8988T (cell line): ENCODE results near the gene IQGAP3.

Experiments used
- DNase-seq: peaks from one replicate; pipeline ENCODE4 v3.0.0; 2011

The IQGAP3 gene

DNA sequence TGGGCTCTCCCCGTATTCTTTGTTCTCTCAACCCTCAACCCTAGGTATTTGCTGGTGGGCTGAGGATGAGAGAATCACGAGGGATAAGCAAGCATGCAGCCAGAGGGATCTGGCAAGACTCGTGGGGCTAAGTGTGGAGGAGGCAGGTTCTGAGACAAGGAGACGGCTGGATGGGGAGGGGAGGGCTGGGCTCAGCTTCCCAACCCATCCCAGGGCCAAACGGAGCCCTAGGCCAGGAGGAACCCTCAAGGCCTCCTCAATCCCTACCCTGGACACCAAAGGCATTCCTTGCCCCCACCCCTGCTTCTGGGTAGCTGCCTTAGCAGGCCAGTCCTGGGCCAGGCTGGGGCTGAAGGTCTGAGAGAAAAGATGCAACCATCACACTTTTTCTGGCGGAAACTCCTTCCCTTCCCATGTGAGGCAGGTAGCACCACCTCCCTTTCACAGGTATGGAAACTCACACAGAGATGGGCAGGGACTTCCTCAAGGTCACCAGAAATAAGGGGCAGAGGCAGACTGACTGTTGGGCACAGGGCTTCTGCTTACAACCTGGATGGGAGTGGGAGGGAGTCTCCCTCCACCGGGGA, 78.0 kb downstream of the IQGAP3 start:
- DNase-seq: no peak

DNA sequence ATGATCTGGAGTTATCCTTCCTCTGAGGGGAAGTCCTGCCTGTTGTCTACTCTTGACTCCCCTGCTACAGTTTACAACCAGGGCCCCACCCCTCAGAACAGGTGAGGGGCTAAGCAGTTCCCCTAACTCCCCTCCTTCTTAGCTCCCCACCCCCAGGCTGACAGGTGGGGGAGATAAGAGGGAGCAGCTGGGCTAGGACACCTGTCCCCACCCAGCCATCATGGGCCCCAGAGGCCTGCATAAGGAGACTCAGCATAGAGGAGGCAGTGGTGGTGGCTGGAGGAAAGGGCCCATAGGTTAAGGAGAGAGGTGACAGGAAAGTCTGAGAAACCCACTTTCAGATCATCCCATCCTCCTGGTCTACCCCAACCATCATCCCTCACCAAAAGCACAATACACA, 78.6 kb downstream of the IQGAP3 start:
- DNase-seq: no peak

DNA sequence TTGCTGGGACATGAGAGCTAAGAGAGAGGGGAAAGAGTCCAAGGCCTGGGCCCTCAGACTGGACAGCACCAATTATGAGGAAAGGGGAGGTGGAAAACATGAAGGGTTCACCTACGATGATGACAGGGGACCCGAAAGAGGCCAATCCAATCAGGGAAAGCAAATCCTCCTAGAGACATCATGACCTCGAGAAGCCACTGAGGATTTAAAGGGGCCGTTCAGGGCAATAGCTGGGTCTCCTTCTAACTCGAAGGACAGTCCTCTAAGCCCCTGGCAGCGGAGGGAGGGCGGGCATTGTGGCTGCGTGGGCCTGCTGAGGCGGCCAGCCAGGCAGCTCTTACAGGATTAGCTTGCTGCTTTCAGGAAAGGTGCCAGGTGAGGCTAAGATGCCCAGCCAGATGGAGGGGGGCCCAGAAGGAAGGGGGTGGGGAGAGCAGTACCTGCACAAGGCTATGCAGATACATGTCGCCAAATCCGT, 79.2 kb downstream of the IQGAP3 start:
- no peak for DNase-seq

DNA sequence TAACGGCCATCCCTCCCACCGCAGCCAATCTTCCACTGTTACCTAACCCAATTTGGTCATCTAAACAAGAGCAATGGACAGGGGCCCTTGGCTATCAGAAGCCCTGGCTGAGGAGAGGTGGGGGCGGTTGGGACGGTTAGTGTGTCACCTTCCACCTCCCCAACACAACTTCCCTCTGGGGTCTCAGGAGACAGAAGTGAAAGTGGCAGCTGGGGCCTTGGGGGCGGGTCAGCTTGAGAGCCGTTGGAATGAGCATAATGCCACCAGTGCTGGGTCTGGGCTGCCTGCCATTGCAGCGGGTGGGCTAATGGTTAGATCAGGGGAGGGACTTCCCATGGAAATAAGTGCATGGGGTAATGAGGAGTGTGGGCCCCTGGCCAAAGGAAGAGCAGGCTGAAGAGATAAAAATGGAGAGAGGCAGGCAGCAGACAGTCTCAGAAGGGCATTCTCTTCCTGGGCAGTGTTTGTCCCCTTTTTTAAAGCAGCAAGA, 79.7 kb downstream of the IQGAP3 start:
- no peak for DNase-seq

DNA sequence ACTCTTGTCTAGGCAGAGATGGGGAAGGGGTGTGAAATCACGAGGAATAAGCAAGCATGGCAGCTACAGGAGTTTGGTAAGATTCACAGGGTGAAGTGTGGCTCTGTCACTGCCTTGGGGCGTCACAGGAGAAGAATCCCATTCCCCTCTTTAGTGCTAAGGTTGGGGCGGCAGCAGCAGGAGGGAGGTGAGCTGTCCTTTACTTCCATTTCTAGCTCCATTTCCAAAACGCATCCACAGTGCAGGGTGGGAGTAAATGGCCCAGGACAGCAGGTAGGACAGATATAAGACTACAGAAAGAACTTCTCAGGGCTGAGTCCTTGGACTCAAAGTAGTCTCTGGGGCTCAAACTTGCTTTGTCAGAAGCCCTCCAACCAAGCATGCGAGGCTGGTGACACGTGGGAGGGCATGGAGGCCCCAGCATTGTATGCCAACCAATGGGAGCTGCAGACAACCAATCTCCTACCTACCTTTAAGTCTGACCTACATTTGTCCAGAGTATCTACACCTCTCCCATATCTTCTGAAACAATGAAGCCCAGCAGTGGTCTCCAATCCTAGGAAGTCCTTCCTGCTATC, 80.3 kb downstream of the IQGAP3 start:
- no peak for DNase-seq

DNA sequence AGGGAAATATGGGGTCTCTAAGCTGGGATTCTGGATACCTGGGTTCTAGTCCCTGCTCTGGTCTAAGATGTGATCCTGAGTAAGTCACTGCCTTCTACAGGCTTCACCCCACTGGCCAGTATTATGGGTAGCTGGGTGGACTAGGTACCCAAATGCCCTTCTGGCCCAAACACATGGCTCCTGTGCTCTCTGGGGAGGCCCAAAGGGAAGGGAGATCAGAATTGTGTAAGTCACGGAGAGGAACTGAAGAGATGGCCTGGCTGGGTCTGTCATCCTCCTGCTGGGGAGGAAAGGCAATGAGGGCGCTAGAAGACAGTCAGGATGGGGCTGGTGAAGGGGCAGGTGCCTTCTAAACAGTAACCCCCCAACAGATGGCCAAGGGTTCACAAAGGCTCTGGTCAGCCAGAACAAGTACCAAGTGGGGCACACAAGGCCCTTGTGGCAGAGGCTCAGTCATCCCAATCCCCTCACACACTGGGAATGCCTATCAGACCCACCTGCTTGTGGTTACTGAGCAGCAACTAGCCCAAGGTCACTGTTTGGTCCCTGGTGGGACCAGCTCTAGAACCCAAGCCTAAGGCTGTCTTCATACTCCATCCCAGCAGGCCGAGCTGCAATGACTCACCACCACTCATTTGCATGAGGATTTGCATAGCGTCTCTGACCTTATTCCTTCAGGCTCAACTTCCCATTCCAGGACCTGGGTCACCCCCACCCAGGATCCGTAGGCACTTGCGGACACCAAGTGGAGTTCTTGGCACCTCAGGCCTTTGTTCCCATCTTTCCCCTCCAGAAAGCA, 81.0 kb downstream of the IQGAP3 start:
- no peak for DNase-seq

DNA sequence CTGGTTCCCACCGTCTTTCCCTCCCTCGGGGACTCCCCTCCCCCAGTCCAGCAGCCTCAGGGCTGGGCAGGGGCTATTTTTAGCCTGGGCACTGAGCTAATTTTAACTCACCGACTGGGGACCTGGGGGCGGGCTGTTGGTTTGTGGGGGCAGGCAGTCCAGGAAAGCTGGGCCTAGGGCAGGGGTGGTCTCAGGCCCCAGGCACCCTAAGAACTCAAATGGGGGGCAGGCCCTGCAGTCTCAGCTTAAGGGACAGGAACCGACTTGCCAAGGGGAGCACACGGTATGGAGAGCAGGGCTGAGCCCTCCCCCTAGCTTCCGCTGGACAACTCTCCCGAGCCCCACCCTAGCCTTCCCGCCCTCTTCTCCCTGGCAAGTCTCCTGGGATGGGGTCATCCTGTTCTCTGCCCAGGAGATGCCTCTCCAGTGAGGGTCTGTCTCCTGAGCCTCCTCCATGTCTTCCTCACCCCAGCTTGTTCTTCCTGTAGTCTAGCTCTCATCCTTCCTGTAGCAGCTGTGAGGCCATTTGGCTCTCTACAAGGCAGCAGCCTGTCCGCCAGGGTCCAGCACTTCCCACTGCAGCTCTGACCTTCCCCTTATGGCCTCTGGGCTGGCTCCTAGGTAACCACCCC, 81.8 kb downstream of the IQGAP3 start:
- DNase-seq: no peak

DNA sequence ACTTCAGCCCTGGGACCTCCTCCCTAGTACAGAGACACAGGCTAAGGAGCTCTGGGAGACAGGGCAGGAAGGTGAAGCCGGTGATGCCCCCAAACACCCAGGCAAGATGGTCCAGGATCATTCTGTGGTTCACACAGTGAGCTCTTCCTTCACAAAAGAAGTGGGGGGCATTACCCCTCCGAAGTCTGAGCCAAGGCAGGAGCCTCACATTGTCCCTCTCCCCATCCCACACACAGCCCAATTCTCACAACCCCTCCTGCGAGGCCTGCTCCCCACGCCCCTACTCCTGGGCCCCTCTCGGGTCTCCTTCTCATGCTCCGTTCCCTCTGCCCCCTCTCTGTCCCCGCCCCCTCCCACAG, 82.5 kb downstream of the IQGAP3 start:
- DNase-seq: no peak

DNA sequence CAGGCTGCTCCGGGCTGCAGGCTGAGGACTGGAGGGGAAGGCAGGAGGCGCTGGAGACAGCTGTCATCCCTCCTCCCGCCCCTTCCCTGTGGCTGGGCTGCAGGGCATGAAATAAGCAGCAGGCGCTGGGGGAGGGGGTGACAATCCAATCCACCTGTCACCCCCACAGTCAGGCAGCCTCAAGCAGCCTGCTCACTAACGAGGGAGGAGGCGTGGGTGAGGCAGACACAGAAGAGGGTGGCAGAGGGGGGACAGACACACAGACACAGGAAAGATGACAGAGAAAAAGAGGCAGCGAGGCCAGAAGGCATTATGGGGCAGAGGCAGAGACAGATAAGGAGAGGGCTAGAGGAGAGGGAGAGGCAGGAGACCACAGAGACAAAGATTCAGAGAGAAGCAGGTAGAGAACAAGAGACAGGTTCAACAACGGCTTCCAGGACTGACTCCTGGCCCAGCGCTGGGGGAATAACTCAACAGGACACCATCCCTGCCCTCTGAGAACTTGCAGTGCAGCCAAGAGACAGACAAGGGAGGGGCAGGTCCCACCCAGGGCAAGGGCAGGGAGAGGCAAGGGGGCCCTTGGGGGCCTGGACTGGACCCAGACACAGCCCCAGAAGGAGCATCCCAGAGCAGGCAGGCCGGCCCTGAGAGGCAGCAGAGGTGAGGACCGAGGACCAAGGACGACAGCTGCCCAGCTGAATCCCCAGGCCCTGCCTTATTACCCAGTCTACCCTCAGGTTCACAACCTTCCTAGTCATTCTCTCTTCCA, 83.0 kb downstream of the IQGAP3 start:
- DNase-seq: no peak

DNA sequence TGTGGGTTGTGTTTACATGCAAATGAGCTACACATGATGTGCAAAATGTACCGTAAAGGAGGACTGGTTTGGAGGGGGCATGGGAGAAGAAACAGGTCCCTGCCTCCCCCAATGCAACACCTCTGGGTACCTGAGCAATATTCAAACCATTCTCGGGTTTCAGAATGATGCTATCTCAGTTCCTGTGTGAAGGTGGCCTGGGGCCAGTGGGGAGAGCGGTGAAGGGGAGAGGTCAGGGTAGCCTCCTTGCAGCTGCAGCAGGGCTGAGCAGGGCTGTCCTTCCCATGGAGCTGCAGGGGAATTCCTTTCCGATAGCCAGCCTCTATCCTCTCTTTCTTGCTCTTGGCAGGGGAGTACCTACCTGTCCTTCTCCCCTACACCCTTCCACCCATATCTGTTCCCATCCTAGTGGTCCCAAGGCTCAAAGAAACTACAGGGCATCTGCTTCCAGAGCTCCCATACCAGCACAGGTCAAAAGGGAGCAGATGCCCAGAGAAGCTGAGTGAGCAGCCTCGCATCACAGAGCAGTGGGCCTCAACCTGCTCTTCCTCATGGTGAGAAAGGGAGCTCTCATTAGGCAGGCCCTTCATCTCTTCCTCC, 83.7 kb downstream of the IQGAP3 start:
- DNase-seq: no peak

DNA sequence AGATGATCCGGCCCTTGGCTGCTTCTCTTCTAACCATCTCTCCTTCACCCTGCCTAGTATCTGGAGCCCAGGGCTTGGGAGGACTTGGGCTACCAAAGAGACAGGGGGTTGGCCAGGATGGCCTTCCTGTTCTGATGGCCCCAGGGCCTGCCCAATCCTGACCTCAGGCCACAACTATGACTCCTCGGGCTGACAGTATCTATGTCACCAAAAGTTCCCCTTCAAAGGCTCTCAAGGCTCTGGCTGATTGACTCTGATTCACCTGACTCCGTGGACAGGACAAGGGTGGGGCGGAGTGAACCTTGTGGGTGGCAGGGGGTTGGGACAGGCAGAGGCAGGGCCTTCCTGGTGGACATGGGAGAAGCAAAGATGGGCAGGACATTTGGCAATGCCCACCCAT, 84.5 kb downstream of the IQGAP3 start:
- no peak for DNase-seq

DNA sequence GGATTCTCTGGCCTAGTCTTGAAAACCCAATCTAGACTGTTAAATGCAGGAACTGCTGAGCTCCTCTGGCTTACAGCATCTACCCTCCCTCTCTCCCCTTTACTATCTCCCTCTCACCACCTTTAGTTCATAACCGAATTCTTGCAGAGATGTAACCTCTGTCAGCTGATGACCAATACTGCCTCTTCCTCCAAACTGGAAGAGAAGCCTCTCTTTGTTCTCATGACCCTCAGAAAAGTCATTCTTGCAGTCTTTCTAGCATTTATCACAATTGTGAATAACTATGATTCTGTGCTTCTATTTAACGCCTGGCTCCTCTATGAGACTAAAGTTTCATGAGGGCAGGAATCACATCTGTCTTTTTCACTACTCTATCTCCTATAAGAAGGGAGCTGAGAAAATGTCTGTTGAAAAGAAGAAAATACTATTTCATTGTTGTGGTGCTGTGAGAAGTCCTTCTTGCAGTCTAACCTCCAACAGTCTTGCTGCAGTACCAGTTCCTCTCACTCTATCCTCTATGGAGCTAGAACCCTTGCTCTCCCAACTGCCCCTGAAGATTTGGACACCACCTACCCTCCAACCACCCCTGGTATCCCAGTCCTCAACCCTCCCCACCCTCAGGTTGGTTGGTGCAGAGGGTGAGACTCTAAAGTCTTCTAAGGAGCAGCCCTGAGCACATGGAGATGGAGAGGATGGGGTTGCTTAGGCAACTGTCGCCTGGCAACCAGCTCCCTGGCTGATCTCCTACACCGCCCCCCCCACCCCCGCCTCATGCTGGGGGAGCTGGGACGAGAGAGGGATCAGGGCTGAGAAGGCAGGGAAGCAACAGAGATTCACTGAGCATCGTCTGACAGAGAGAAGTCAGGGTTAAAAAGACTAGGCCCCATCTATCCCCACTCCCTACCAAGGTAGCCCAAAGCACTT, 85.7 kb downstream of the IQGAP3 start:
- no peak for DNase-seq

DNA sequence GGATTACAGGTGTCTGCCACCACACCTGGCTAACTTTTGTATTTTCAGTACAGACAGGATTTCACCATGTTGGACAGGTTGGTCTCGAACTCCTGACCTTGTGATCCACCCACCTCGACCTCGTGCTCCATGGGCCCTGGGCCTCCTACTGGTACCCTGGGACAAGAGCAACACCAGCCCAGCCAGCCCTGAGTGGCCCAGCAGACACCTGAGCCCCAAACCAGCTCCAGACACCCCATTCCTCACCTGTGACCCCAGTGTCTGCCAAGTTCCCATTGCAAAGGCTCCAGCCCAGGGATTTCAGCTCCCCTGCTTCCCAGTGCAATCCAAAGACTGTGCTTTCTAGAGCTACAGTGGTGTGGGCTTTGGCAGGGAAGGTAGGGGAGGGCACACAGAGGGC, 86.4 kb downstream of the IQGAP3 start:
- no peak for DNase-seq

DNA sequence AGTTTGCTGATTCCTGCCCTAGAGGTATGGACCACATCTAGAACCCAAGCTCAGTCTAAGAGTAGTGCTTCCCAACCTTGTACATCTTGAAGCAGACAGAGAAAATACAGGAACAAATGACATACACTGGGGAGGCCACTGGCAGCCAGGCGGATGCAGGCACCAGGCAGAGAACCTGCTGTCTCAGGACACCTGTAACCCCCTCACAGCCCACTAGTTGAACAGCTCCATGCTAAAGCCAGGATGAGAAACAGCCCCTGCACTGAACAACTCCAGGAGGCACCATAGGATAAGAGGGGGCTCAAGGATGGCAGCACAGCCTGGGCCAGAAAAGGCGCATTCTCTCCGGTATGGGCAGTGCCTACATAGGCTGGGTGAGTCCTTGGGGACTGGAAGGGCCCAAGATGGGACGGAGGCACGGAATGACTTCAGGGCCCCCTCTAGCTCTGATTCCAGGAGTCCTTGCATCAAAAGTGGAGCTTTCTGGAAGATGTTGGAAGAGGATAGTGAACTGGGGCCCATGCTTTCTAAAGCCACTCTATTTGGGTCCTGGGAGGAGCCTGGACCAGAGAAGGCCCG, 87.8 kb downstream of the IQGAP3 start:
- DNase-seq: no peak

DNA sequence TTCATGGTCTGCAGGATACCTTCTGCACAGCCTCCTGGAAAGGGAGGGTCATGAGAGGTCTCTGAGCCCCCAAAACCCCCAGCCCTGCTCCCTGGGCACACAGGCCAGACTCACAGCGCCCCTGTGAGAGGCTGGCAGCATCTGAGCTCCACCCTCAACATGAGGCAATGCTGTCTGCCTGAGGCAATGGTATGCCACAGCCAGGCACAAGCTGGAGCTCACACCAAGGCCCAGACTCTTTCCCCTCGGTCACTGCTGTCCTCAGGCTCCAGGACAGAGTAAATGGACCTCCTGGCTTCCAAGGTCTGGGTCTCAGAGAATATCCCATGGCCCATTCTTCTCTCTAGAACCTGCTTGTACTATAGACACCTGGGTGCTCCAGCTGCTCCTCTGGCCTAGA, 89.0 kb downstream of the IQGAP3 start:
- DNase-seq: no peak

DNA sequence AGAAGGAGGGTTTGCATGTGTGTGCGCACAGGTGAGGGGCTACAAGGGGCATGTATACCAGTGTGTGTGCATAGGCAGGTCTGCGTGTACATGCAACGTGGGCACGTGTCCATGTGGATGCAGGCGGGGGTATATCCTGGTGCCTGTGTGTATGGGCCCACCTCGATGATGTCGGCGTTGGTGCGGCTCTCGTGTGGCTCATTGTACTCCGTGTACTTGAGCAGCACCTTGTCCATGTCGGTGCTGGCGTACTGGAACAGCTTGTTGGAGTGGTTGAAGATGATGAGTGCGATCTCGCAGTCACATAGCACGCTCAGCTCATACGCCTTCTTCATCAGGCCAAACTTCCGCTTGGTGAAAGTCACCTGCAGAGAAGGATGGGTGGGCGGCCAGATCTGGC, 90.1 kb downstream of the IQGAP3 start:
- DNase-seq: no peak

DNA sequence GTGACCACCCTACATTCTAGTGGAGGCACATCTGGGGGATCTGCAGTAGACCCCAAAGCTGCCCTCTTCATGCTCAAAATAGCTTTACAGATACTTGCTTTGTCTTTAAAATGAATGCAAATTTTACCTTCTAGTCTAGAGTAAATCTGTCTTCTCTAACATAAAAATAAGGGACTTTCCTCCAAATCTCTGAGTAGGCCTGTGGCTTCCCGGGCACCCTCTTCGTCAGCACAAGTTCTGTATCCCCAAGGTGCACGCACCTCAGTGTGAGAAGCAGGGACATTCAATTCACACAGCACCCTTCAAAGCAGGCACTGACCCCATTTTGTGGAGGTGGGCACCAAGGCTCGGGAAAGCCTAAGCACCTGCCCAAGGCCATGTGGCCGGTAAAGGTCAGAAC, 90.8 kb downstream of the IQGAP3 start:
- no peak for DNase-seq

DNA sequence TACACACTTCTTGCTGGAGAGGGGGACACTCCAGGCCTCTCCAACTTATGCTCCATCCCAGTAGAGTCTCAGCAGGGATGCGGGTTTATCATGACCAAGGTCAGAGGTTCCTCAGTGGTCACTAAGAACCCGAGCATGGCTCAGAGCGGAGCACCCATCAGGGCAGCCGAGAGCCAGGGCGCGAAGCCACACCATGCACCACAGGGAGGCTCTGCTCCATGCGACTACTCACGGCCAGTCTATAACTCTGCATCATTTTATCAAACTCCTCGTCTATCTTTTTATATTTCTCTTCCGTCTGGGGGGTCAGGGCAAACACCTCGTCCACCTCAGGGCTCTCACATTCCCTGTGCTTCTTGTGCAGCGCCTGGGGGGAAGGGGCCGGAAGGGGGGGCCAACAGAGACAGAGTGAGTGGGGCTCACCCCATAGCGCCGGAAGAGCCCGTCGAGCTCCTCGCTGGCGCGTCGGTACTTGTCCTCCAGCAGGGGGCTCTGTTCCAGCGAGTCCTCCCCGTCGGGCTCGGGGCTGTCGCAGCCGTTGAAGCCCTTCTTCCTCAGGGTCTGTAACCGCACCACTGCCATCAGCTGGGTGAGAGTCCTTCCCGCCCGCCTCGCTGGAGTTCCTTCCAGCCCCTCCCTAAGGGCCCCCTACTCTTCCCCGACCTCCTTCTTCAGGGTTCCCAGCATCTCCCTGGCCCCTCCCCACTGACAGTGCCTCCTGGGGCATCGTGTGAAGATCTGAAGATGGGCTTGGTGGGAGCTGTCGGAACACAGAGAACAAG, 91.8 kb downstream of the IQGAP3 start:
- DNase-seq: peak; percentile 92

DNA sequence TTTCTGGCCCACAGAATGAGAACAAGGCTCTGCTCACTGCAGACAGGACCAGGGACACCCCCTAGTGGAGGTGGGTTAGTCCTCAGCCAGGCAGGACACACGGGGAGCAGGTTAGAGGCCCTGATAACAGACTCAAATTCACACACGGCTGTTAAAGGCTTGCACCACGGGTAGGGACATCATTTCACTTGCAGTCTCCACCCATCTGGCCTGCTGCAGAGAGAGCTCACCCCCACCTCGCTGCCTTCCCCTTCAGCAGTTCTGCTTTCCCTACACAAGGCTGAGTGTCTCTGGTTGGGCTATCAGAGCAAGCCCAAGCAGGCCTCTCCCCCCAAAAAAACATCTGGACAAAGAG, 92.4 kb downstream of the IQGAP3 start:
- no peak for DNase-seq
